K562 (cell line): ENCODE measurements around the gene SLC7A11. TPM values are rescaled to one million over a fixed set of nuclear protein-coding genes. Genes with fewer than 3 reads are reported as not detected.

Experiments
- ATAC-seq: fragments of 200-7000 bp; cut with Tn5 transposase; 3 replicates; pipeline ENCODE4 v1.9.1; 2020; ENCODE audit warnings: moderate library complexity
- BruUV-seq: library from RNA; stranded (reverse); fragments of 400-500 nt; replicated peaks from 2 replicates; lab custom pipeline; 2021; lab: Mats Ljungman, UMichigan
- CTCF ChIA-PET: fragments of 300-600 bp; formaldehyde crosslinking; extraction: SDS; loops from one replicate; lab custom pipeline; 2021; ENCODE audit warnings: low intra/inter-chr PET ratio; lab: Yijun Ruan, JAX
- POLR2A ChIA-PET: fragments of 300-600, 350-650 bp; sonication (Branson Sonifier 250); formaldehyde crosslinking; extraction: SDS; loops from one replicate; lab custom pipeline; 2021; ENCODE audit warnings: antibody characterized with exemption, inconsistent platforms; lab: Yijun Ruan, JAX
- DNase-seq, 4 experiments: peaks; one replicate each; pipeline versions ENCODE4 v3.0.0 to v3.0.0-alpha.2; 2011 to 2018; ENCODE audit warnings: low spot score in 3 of 4, mixed read lengths in 3 of 4; ENCODE audit errors: extremely low read depth in 1 of 4
- FAIRE-seq: peaks from 2 replicates; lab custom pipeline; 2011; peaks lifted over from hg19 to GRCh38; lab: Jason Lieb, UNC
- H2AFZ ChIP-seq: 2 replicates; pipeline ENCODE4 v1.6.0; 2011; ENCODE audit warnings: low read depth, low read length, control low read depth, inconsistent platforms
- H3K27ac ChIP-seq: fragments of 200-600 bp; 3 replicates; pipeline ENCODE4 v1.8.0; 2011; ENCODE audit warnings: low read depth, mild to moderate bottlenecking, control low read depth, inconsistent platforms, low read length, moderate library complexity, mixed read lengths; ENCODE audit errors: extremely low read depth
- H3K27me3 ChIP-seq, 2 experiments: fragments of 300-600 bp in 1 of 2; 2 replicates in 1 of 2; 3 replicates in 1 of 2; pipeline versions ENCODE4 v1.6.0 to v1.8.0; 2011; ENCODE audit warnings: inconsistent platforms in 2 of 2, low read length in 2 of 2, mild to moderate bottlenecking in 1 of 2, mixed read lengths in 1 of 2, moderate library complexity in 1 of 2; ENCODE audit not compliant: control insufficient read depth in 2 of 2, insufficient read depth in 2 of 2
- H3K36me3 ChIP-seq: fragments of 300-600 bp; 3 replicates; pipeline ENCODE4 v1.8.0; 2011; ENCODE audit warnings: mild to moderate bottlenecking, low read length, inconsistent platforms; ENCODE audit not compliant: control insufficient read depth, insufficient read depth
- H3K4me1 ChIP-seq, 2 experiments: fragments of 200-600 bp in 1 of 2; replicated peaks in 1 of 2; 2 replicates in 1 of 2; 3 replicates in 1 of 2; pipeline versions ENCODE4 v1.5.1 to v1.8.0; 2011; ENCODE audit warnings: inconsistent platforms in 2 of 2, low read length in 2 of 2, mild to moderate bottlenecking in 1 of 2, mixed read lengths in 1 of 2, moderate library complexity in 1 of 2; ENCODE audit not compliant: control insufficient read depth in 2 of 2, insufficient read depth in 2 of 2
- H3K4me2 ChIP-seq: 2 replicates; pipeline ENCODE4 v1.6.1; 2011; ENCODE audit warnings: low read length, control low read depth, inconsistent platforms, mixed read lengths; ENCODE audit not compliant: insufficient read depth
- H3K4me3 ChIP-seq: fragments of 200-600 bp; sonication (generic), shearing (Covaris generic); 2 replicates; pipeline ENCODE4 v1.5.1; 2016; ENCODE audit warnings: control low read depth, inconsistent platforms
- H3K79me2 ChIP-seq: fragments of 200-600 bp; 3 replicates; pipeline ENCODE4 v1.8.0; 2011; ENCODE audit warnings: low read length, inconsistent platforms; ENCODE audit not compliant: control insufficient read depth, insufficient read depth
- H3K9ac ChIP-seq, 2 experiments: 2 replicates each; pipeline versions ENCODE4 v1.6.0 to v1.6.1; 2011; ENCODE audit warnings: low read depth in 2 of 2, low read length in 2 of 2, control low read depth in 1 of 2, inconsistent platforms in 1 of 2, mild to moderate bottlenecking in 1 of 2, mixed read lengths in 1 of 2; ENCODE audit not compliant: insufficient read depth in 1 of 2
- H3K9me1 ChIP-seq: one replicate; pipeline ENCODE4 v1.6.0; 2011; ENCODE audit warnings: inconsistent platforms, mild to moderate bottlenecking, low read length, moderate library complexity; ENCODE audit not compliant: control insufficient read depth, insufficient read depth
- H3K9me3 ChIP-seq: replicated peaks from 2 replicates; pipeline ENCODE4 v1.5.1; 2011; ENCODE audit warnings: low read depth, low read length, inconsistent platforms; ENCODE audit not compliant: control insufficient read depth, insufficient read depth
- H4K20me1 ChIP-seq: replicated peaks from 2 replicates; pipeline ENCODE4 v1.6.1; 2011; ENCODE audit warnings: low read length, inconsistent platforms, mixed read lengths; ENCODE audit not compliant: control insufficient read depth, insufficient read depth
- EP300 ChIP-seq: IDR thresholded peaks from 2 replicates; pipeline ENCODE4 v1.6.1; 2012; ENCODE audit warnings: low read length, improper control_type of control experiment
- FOXM1 ChIP-seq, 2 experiments: fragments of 450-650 bp in 1 of 2; sonication (generic) in 1 of 2; formaldehyde crosslinking in 1 of 2; IDR thresholded peaks; 2 replicates each; pipeline versions ENCODE4 v1.6.1 to v1.9.0; 2017 to 2022; ENCODE audit warnings: low read depth in 2 of 2, mild to moderate bottlenecking in 2 of 2, missing genetic modification reagents in 1 of 2, moderate library complexity in 1 of 2
- HDAC3 ChIP-seq: fragments of 450-650 bp; IDR thresholded peaks from 2 replicates; pipeline ENCODE4 v1.6.1; 2018; ENCODE audit warnings: borderline replicate concordance, mild to moderate bottlenecking, moderate library complexity; ENCODE audit not compliant: partially characterized antibody
- HDGF ChIP-seq: fragments of 450-650 bp; IDR thresholded peaks from 2 replicates; pipeline ENCODE4 v1.6.1; 2016
- MEF2A ChIP-seq: IDR thresholded peaks from 2 replicates; pipeline ENCODE4 v1.6.1; 2011; ENCODE audit warnings: low read depth, mild to moderate bottlenecking, low read length, moderate library complexity; ENCODE audit not compliant: control insufficient read depth
- MYNN ChIP-seq, 2 experiments: sonication (generic); formaldehyde crosslinking in 1 of 2; IDR thresholded peaks; 2 replicates each; pipeline versions ENCODE4 v1.5.0 to v1.6.1; 2016 to 2020; ENCODE audit warnings: antibody characterized with exemption in 1 of 2, missing genetic modification reagents in 1 of 2
- NR4A1 ChIP-seq, 2 experiments: fragments of 250-450 bp in 1 of 2; fragments of 450-650 bp in 1 of 2; sonication (Bioruptor Pico) in 1 of 2; IDR thresholded peaks; 2 replicates each; pipeline versions ENCODE4 v1.4.0 to v1.6.1; 2016 to 2020; ENCODE audit warnings: mild to moderate bottlenecking in 2 of 2, missing compliant biosample characterization in 1 of 2, missing genetic modification characterization in 1 of 2, moderate library complexity in 1 of 2
- RBM14 ChIP-seq: fragments of 200-400 bp; formaldehyde crosslinking; IDR thresholded peaks from 2 replicates; pipeline ENCODE4 v1.6.1; 2018; ENCODE audit warnings: low read depth, mild to moderate bottlenecking, low read length, moderate library complexity, borderline replicate concordance; ENCODE audit not compliant: insufficient read depth
- ZBED1 ChIP-seq: IDR thresholded peaks from 2 replicates; pipeline ENCODE4 v1.6.1; 2014
- ZFX ChIP-seq: sonication (generic); formaldehyde crosslinking; IDR thresholded peaks from 2 replicates; pipeline ENCODE4 v1.8.0; 2022; ENCODE audit warnings: mild to moderate bottlenecking, missing genetic modification reagents, moderate library complexity
- ZNF134 ChIP-seq: fragments of 250-450 bp; sonication (Bioruptor Pico); conservative IDR thresholded peaks from 2 replicates; pipeline ENCODE4 v1.4.0; 2020
- ZNF23 ChIP-seq: fragments of 250-450 bp; sonication (Bioruptor Pico); IDR thresholded peaks from 2 replicates; pipeline ENCODE4 v1.4.0; 2020; ENCODE audit warnings: mild to moderate bottlenecking
- ZSCAN29 ChIP-seq: fragments of 450-650 bp; IDR thresholded peaks from 2 replicates; pipeline ENCODE4 v1.6.1; 2017
- WGBS: fragments of 100-300 bp; shearing (Covaris generic); methylation state at CpG from one replicate; pipeline ENCODE4 v1.1.6; 2016; ENCODE audit warnings: low coverage, mixed read lengths; ENCODE audit not compliant: insufficient coverage; ENCODE audit errors: missing lambda C conversion rate; 5-methylcytosine and 5-hydroxymethylcytosine counted together
- in situ Hi-C: fragments of 300-500 bp; cut with MboI; formaldehyde crosslinking; loops from 4 replicates; pipeline ENCODE4 v1.15.0; 2018; ENCODE audit warnings: inconsistent platforms, mixed read lengths
- intact Hi-C: fragments of 100-400 bp; cut with micrococcal nuclease; formaldehyde crosslinking; loops from 2 replicates; pipeline ENCODE4 v1.14.2; 2022
- polyA plus RNA-seq, 8 experiments: library from polyadenylated mRNA; depleted of rRNA in 4 of 8; stranded (reverse) in 5 of 8; unstranded in 3 of 8; fragments of >200 nt; fragmentation: Nextera tagmentation in 2 of 8; fragmentation: Illumina TruSeq in 1 of 8; extraction: Ambion mirVana in 2 of 8; extraction: Trizol in 1 of 8; gene quantifications; 2 replicates each; pipeline versions ENCODE4 v1.2.1 to v1.2.3, GENCODE V29; 2011 to 2014; ENCODE audit warnings: inconsistent platforms in 1 of 8, missing spikeins in 1 of 8
- total RNA-seq, 7 experiments: library from RNA; depleted of rRNA in 6 of 7; stranded (reverse); fragments of >200 nt in 6 of 7; fragmentation: Illumina TruSeq in 2 of 7; extraction: Trizol in 2 of 7; gene quantifications; 2 replicates each; pipeline versions ENCODE4 v1.2.1 to v1.2.3, GENCODE V29; 2011 to 2021; ENCODE audit warnings: low replicate concordance in 1 of 7
- TF ChIP-seq, protein P1 (sequence below): fragments of 450-650 bp; IDR thresholded peaks from 2 replicates; pipeline ENCODE4 v1.6.1; 2017; ENCODE audit warnings: antibody characterized with exemption, mild to moderate bottlenecking

SLC7A11 gene
- total and polyA plus RNA-seq, 9 of the 15 experiments (the other 6 are each of a cell fraction or from before 2014, with no cell fraction given), result 4.5 to 26.1 (median 13.5) TPM

DNA sequence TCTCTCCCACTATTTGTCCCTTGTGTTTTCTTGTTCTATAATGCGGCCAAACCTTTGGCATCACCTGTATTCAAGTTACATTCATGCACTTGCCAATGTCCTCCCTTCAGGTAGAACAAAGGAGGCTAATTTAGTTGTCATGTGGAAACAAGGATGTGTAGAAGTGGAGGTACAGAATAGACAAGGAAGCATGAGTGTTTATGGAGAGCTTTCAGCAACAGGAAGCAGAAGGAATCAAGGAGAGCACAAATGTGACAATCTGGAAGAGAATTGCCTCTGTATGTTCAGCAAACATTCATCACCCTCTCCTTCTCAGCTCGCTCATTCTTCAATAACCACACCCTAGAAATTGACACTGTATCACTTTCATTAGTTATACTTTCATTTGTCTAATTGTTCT lies 103.4 kb downstream of the SLC7A11 start:
- WGBS, result 0% methylated on average over 2 of the region's 2 CpGs
- in situ Hi-C loops, result no loop called here
- ChIA-PET POLR2A (no interaction called here), CTCF (no interaction called here)
- Histone ChIP-seq H4K20me1 (no peaks in the 10 kb centered on the region), H3K4me2 (no peak overlapping the region), H3K27ac (no peak overlapping the region), H3K4me1 (no peaks in the 10 kb centered on the region), H3K9ac (no peak overlapping the region), H3K27me3 (no peaks in the 10 kb centered on the region), H3K4me3 (no peak overlapping the region), H3K36me3 (no peaks in the 10 kb centered on the region), H2AFZ (no peak overlapping the region), H3K79me2 (no peaks in the 10 kb centered on the region), H3K9me1 (no peaks in the 10 kb centered on the region), H3K9me3 (no peaks in the 10 kb centered on the region)
- TF ChIP-seq EP300 (no peak), ZNF134 (CRISPR knock-in tag) (no peak), HDGF (no peak), NR4A1 (CRISPR knock-in tag; IDR thresholded peaks at IDR 0.05) (no peak), NR4A1 (tag; IDR thresholded peaks at IDR 0.05) (no peak), MYNN (IDR thresholded peaks at IDR 0.05) (no peak), MYNN (CRISPR knock-in tag; IDR thresholded peaks at IDR 0.05) (no peak), ZSCAN29 (no peak)
- no TSS peak for BruUV-seq
- DNase-seq (no peak), ATAC-seq (no peak), FAIRE-seq (no peak)
- intact Hi-C loops, result no loop called here

DNA sequence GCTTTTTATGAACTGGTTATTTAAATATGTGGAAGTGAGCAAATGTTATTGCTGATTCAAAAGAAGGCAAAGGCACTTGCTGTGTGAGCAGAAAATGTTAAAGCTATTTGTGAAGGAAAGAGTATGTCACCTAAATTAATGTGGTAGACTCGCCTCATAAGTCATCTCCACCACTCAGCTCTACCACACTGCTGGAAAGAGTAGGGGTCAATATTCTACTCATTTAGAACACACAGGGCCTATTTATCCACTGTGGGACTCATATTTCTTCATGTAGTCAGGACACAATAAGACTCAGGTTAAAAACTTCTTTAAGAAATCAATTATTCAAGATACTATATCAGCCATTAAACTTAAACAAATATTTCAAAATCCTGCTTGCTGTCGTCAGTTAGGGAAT lies 106.5 kb downstream of the SLC7A11 start:
- no peak overlapping the region for H3K4me2 ChIP-seq
- no peaks in the 10 kb centered on the region for H3K4me1 ChIP-seq
- FAIRE-seq (no peak), ATAC-seq (no peak), DNase-seq (no peak)
- in situ Hi-C loops (no loop called here), intact Hi-C loops (no loop called here)
- 0% methylated on average over 2 of the region's 2 CpGs for WGBS
- H3K27me3 ChIP-seq, result no peaks in the 10 kb centered on the region
- ChIA-PET POLR2A (no interaction called here), CTCF (no interaction called here)
- no peak overlapping the region for H3K9ac ChIP-seq
- no peaks in the 10 kb centered on the region for H3K9me3 ChIP-seq
- H3K79me2 ChIP-seq, result no peaks in the 10 kb centered on the region
- no peak overlapping the region for H3K27ac ChIP-seq
- H3K9me1 ChIP-seq, result no peaks in the 10 kb centered on the region
- no TSS peak for BruUV-seq
- no peaks in the 10 kb centered on the region for H4K20me1 ChIP-seq
- no peak overlapping the region for H3K4me3 ChIP-seq
- no peak overlapping the region for H2AFZ ChIP-seq
- H3K36me3 ChIP-seq, result no peaks in the 10 kb centered on the region
- TF ChIP-seq FOXM1 (IDR thresholded peaks at IDR 0.05; ENCODE audit: low read depth), result no peak
- no peak for TF ChIP-seq FOXM1 (CRISPR knock-in tag; IDR thresholded peaks at IDR 0.05; ENCODE audit: low read depth)
- TF ChIP-seq, protein P1, sequence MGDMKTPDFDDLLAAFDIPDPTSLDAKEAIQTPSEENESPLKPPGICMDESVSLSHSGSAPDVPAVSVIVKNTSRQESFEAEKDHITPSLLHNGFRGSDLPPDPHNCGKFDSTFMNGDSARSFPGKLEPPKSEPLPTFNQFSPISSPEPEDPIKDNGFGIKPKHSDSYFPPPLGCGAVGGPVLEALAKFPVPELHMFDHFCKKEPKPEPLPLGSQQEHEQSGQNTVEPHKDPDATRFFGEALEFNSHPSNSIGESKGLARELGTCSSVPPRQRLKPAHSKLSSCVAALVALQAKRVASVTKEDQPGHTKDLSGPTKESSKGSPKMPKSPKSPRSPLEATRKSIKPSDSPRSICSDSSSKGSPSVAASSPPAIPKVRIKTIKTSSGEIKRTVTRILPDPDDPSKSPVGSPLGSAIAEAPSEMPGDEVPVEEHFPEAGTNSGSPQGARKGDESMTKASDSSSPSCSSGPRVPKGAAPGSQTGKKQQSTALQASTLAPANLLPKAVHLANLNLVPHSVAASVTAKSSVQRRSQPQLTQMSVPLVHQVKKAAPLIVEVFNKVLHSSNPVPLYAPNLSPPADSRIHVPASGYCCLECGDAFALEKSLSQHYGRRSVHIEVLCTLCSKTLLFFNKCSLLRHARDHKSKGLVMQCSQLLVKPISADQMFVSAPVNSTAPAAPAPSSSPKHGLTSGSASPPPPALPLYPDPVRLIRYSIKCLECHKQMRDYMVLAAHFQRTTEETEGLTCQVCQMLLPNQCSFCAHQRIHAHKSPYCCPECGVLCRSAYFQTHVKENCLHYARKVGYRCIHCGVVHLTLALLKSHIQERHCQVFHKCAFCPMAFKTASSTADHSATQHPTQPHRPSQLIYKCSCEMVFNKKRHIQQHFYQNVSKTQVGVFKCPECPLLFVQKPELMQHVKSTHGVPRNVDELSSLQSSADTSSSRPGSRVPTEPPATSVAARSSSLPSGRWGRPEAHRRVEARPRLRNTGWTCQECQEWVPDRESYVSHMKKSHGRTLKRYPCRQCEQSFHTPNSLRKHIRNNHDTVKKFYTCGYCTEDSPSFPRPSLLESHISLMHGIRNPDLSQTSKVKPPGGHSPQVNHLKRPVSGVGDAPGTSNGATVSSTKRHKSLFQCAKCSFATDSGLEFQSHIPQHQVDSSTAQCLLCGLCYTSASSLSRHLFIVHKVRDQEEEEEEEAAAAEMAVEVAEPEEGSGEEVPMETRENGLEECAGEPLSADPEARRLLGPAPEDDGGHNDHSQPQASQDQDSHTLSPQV, result no peak
- no peak for TF ChIP-seq ZBED1
- no peak for TF ChIP-seq MEF2A
- TF ChIP-seq ZFX (CRISPR knock-in tag), result no peak
- no peak for TF ChIP-seq ZNF23
- no peak for TF ChIP-seq HDAC3
- no peak for TF ChIP-seq RBM14
